ENCODE data around the gene STPG2.

- TF ChIP-seq POLR2A (IDR thresholded peaks at IDR 0.05), result no peak
- TF ChIP-seq CTCF (IDR thresholded peaks at IDR 0.05 in 8 of 11, conservative IDR thresholded peaks at IDR 0.05 in 3 of 11), result no peak
Observed at GRCh38 chr4:97587912-97588311, 555.4 kb downstream of the STPG2 start.

Measured in spleen (tissue), 7 donors.